ENCODE results near the gene TSEN54. TPM values are rescaled to one million over a fixed set of nuclear protein-coding genes. Genes with fewer than 3 reads are reported as not detected.

The TSEN54 gene
- total RNA-seq, 1 donor from 2014 or later, result 92.7 TPM

GRCh38 chr17:75509528-75510258 lies 6.6 kb upstream of the TSEN54 start:
- Histone ChIP-seq H3K4me1 (peaks cover 20 to 50% of the 10 kb centered on the region in 2 donors), H3K27me3 (no peaks in the 10 kb centered on the region), H3K9me3 (no peaks in the 10 kb centered on the region), H3K36me3 (peaks cover 24 to 31% of the 10 kb centered on the region in 2 donors), H3K4me3 (peak overlapping the region in 1 of 2 donors; percentile 28), H3K27ac (peak overlapping the region; percentile 59 to 78)
- DNase-seq (ENCODE audit: low spot score in 2 of 2), result no peak
- intact Hi-C loops (cut with DNase I), result loop anchor here (10.0 kb wide), 1 partner anchor 475 kb away; no protein-coding TSS in a partner anchor
- TF ChIP-seq, protein P1, sequence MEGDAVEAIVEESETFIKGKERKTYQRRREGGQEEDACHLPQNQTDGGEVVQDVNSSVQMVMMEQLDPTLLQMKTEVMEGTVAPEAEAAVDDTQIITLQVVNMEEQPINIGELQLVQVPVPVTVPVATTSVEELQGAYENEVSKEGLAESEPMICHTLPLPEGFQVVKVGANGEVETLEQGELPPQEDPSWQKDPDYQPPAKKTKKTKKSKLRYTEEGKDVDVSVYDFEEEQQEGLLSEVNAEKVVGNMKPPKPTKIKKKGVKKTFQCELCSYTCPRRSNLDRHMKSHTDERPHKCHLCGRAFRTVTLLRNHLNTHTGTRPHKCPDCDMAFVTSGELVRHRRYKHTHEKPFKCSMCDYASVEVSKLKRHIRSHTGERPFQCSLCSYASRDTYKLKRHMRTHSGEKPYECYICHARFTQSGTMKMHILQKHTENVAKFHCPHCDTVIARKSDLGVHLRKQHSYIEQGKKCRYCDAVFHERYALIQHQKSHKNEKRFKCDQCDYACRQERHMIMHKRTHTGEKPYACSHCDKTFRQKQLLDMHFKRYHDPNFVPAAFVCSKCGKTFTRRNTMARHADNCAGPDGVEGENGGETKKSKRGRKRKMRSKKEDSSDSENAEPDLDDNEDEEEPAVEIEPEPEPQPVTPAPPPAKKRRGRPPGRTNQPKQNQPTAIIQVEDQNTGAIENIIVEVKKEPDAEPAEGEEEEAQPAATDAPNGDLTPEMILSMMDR (IDR thresholded peaks at IDR 0.05), result no peak

DNA sequence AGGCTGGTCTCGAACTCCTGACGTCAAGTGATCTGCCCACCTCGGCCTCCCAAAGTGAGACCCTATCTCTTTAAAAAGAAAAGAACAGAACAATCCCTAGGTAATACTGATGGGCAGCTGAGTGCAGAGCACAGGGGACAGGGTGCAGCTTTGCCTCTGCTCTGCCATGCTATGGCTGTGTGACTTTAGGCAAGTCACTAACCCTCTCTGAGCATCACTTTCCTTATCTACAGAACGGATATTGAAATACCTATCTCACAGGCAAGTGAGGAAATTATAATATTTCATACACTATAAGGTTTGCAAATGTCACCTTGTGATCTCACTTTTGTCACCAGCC lies 5.1 kb upstream of the TSEN54 start:
- no peaks in the 10 kb centered on the region for H3K9me3 ChIP-seq
- no peak for DNase-seq (ENCODE audit: low spot score in 2 of 2)
- peak overlapping the region; percentile 74 to 78 for H3K27ac ChIP-seq
- peaks cover 20 to 50% of the 10 kb centered on the region in 2 donors for H3K4me1 ChIP-seq
- H3K36me3 ChIP-seq, result peaks cover 9 to 15% of the 10 kb centered on the region in 2 donors
- H3K27me3 ChIP-seq, result no peaks in the 10 kb centered on the region
- peak overlapping the region in 1 of 2 donors; percentile 78 for H3K4me3 ChIP-seq
- intact Hi-C loops (cut with DNase I), result loop anchor here (10.0 kb wide), 1 partner anchor 476 kb away; no protein-coding TSS in a partner anchor
- TF ChIP-seq, protein P1 (IDR thresholded peaks at IDR 0.05), result no peak

- H3K4me1 ChIP-seq, result peaks cover 20 to 52% of the 10 kb centered on the region in 2 donors
- H3K27ac ChIP-seq, result peak overlapping the region; percentile 54 to 74
- no peak for DNase-seq (ENCODE audit: low spot score in 2 of 2)
- H3K4me3 ChIP-seq, result peak overlapping the region in 1 of 2 donors; percentile 78
- H3K27me3 ChIP-seq, result no peaks in the 10 kb centered on the region
- TF ChIP-seq, protein P1 (IDR thresholded peaks at IDR 0.05), result no peak
- no peaks in the 10 kb centered on the region for H3K9me3 ChIP-seq
- H3K36me3 ChIP-seq, result peaks cover 2 to 9% of the 10 kb centered on the region in 2 donors
- intact Hi-C loops (cut with DNase I), result loop anchor here (10.0 kb wide), 1 partner anchor 477 kb away; no protein-coding TSS in a partner anchor
Measured at GRCh38 chr17:75511610-75512575, 4.4 kb upstream of the TSEN54 start.

DNA sequence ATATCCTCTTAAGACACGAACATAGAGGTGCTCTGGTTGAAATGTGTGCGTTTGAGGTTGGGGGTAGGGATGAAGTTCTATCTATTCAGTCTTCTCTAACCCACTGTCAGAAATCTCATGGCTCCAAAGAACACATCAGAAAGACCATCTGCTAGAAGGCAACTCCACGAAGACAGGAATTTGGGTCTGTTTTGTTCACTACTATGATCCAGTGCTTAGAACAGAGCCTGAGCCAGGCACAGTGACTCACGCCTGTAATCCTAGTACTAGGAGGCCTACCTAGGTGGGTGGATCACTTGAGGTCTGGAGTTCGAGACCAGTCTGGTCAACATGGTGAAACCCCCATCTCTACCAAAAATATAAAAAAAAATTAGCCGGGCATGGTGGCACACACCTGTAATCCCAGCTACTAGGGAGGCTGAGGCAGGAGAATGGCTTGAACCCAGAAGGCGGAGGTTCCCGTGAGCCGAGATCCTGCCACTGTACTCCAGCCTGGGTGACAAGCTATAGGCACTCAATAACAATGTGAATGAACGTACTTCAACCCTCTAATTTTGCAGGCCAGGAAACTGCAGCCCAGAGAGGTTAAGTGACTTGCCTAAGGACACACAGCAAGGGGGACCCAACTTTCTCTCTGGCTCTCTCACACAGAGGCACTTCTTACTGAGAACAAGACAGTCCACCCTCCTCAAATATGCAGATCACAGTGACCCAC lies 3.2 kb upstream of the TSEN54 start:
- TF ChIP-seq, protein P1 (IDR thresholded peaks at IDR 0.05), result no peak
- H3K27ac ChIP-seq, result peak overlapping the region; percentile 54 to 74

DNA sequence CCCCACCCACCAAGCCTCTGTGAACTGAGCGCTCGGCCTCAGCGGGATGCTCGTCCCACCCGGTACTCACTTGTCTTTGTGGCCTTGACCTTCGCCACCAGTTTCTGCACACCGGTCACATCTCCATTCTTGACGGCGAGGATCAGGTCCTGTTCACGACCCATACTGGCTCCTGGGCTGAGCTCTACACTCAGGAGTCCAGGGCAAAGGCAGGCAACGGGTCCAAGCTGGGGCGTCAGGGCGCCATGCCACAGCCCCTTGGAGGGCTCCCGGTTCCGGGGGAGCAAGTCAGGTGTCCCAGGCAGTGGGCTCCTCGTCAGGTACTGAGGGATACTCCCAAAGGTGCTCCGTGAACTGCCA lies 2.7 kb upstream of the TSEN54 start:
- TF ChIP-seq, protein P1 (IDR thresholded peaks at IDR 0.05), result no peak
- no peak for DNase-seq (ENCODE audit: low spot score in 2 of 2)
- H3K27ac ChIP-seq, result peak overlapping the region; percentile 74 to 88
- intact Hi-C loops (cut with DNase I), result loop anchor here (10.0 kb wide), 1 partner anchor 479 kb away; no protein-coding TSS in a partner anchor
- peaks cover 25 to 59% of the 10 kb centered on the region in 2 donors for H3K4me1 ChIP-seq
- H3K9me3 ChIP-seq, result no peaks in the 10 kb centered on the region
- no peaks in the 10 kb centered on the region for H3K36me3 ChIP-seq
- peak overlapping the region; percentile 78 to 82 for H3K4me3 ChIP-seq
- H3K27me3 ChIP-seq, result no peaks in the 10 kb centered on the region

More for the DNA sequence above, 3.2 kb upstream of the TSEN54 start:
- H3K9me3 ChIP-seq, result no peaks in the 10 kb centered on the region
- H3K4me3 ChIP-seq, result peak overlapping the region; percentile 78 to 82
- H3K36me3 ChIP-seq, result no peaks in the 10 kb centered on the region
- H3K4me1 ChIP-seq, result peaks cover 25 to 60% of the 10 kb centered on the region in 2 donors
- DNase-seq (ENCODE audit: low spot score in 2 of 2), result no peak
- no peaks in the 10 kb centered on the region for H3K27me3 ChIP-seq
- intact Hi-C loops (cut with DNase I), result loop anchor here (10.0 kb wide), 1 partner anchor 478 kb away; no protein-coding TSS in a partner anchor

All from ascending aorta (tissue), 2 donors.